Measurements from ENCODE around the gene TRIM2. TPM values are rescaled to one million over a fixed set of nuclear protein-coding genes. Genes with fewer than 3 reads are reported as not detected.

The TRIM2 gene
- total RNA-seq, 1 donor from 2014 or later: 50.1 TPM

DNA sequence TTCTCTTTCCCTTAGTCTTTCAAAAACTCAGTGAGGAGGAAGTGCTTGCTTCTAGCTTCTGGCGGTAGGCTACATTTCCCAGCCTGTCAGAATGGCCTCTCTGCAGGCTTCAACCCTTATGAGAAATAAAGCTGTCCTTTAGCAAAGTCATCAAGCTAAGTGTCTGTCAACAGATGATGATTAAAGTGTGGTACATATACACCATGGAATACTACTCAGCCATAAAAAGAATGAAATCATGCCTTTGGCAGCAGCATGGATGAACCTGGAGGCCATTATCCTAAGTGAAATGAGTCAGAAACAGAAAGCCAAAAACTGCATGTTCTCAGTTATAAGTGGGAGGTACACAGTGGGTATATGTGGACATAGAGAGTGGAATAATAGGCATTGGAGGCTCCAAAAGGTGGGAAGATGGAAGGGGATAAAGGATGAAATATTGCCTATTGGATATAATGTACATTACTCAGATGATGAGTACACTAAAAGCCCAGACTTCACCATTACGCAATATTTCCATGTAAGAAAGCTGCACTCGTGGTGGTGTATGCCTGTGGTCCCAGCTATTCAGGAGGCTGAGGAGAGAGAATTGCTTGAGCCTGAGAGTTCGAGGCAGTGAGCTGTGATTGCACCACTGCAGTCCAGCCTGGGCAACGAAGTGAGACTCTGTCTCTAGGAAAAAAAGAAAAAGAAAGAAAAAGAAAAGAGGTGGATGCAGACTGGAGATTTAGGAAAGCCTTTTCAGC is 7.9 kb downstream of the TRIM2 start:
- H3K4me1 Mint-ChIP-seq: peaks cover 7% of the 10 kb centered on the region
- DNase-seq (ENCODE audit: low spot score in 2 of 2, unreplicated experiment in 2 of 2): no peak
- no peak overlapping the region for H3K27ac Mint-ChIP-seq
- H3K36me3 Mint-ChIP-seq: peaks cover 6% of the 10 kb centered on the region
- TF ChIP-seq, protein P1, sequence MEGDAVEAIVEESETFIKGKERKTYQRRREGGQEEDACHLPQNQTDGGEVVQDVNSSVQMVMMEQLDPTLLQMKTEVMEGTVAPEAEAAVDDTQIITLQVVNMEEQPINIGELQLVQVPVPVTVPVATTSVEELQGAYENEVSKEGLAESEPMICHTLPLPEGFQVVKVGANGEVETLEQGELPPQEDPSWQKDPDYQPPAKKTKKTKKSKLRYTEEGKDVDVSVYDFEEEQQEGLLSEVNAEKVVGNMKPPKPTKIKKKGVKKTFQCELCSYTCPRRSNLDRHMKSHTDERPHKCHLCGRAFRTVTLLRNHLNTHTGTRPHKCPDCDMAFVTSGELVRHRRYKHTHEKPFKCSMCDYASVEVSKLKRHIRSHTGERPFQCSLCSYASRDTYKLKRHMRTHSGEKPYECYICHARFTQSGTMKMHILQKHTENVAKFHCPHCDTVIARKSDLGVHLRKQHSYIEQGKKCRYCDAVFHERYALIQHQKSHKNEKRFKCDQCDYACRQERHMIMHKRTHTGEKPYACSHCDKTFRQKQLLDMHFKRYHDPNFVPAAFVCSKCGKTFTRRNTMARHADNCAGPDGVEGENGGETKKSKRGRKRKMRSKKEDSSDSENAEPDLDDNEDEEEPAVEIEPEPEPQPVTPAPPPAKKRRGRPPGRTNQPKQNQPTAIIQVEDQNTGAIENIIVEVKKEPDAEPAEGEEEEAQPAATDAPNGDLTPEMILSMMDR (IDR thresholded peaks at IDR 0.05; ENCODE audit: unreplicated experiment): no peak
- H3K27me3 Mint-ChIP-seq (ENCODE audit: low read depth): no peaks in the 10 kb centered on the region
- H3K4me3 Mint-ChIP-seq: no peak overlapping the region
- H3K9me3 Mint-ChIP-seq: peaks cover 5% of the 10 kb centered on the region

DNA sequence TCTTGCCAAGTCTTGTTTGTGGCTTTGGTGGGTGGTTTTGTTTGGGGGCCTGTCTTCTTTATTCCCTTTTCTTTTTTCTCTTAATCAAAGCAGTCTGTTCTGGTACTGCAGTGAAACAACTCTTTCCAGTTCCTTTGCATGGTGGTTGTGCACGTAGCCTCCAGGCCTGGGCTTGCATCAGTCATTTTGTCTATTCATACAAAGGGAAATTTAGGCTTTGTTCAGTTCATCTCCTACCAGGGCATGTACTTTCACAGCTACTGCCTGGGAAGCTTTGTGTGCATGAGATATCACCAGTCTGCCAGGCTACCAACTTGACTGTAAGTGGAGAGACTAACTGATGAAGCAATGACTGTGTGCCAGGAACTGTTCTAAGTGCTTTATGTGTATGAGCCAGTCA is 8.5 kb downstream of the TRIM2 start:
- H3K27me3 Mint-ChIP-seq (ENCODE audit: low read depth): no peaks in the 10 kb centered on the region
- TF ChIP-seq, protein P1 (IDR thresholded peaks at IDR 0.05; ENCODE audit: unreplicated experiment): no peak
- peak overlapping the region; percentile 3 for H3K27ac Mint-ChIP-seq
- peaks cover 5% of the 10 kb centered on the region for H3K9me3 Mint-ChIP-seq
- no peak overlapping the region for H3K4me3 Mint-ChIP-seq
- no peak for DNase-seq (ENCODE audit: low spot score in 2 of 2, unreplicated experiment in 2 of 2)
- H3K36me3 Mint-ChIP-seq: peaks cover 6% of the 10 kb centered on the region
- peaks cover 5% of the 10 kb centered on the region for H3K4me1 Mint-ChIP-seq

DNA sequence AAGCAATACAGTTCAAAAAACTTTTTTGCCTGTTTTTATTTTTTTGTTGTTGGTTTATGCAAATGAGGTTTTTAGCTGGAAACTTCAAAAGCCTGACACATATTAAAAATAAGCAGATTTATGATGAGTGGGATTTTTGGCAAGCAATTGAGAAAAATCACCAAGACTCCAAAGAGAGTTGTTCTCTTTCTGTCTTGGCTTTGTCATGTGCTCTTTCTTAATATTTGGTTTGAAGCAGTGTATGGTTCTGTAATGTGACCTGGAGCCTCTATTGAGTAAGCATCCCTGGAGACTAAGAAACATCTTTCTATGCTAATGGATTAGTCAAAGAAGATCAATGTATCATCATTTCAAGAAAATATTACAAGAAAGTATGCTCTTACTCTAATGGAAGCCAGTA is 11.7 kb downstream of the TRIM2 start:
- Mint-ChIP-seq H3K27me3 (ENCODE audit: low read depth) (no peaks in the 10 kb centered on the region), H3K4me1 (peaks cover 2% of the 10 kb centered on the region), H3K36me3 (peaks cover 4% of the 10 kb centered on the region), H3K27ac (no peak overlapping the region), H3K9me3 (peaks cover 5% of the 10 kb centered on the region), H3K4me3 (no peak overlapping the region)
- DNase-seq (ENCODE audit: low spot score in 2 of 2, unreplicated experiment in 2 of 2): no peak
- TF ChIP-seq, protein P1 (IDR thresholded peaks at IDR 0.05; ENCODE audit: unreplicated experiment): no peak

DNA sequence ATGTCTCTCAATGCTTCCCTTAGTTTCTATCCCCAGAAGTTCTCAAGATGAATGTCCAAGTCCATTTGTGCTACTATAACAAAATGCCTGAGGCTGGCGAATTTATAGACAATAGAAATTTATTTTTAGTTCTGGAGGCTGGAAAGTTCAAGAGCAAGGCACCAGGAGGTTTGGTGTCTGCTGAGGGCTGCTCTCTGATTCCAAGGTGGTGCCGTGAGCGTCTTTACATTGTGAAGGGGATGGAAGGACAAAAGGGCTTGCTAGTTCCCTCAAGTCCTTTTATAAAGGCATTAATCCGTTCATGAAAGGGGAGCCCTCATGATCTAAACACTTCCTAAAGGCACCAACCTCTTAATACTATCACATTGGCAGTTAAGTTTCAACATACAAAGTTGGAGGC is 12.3 kb downstream of the TRIM2 start:
- Mint-ChIP-seq H3K4me1 (peaks cover 9% of the 10 kb centered on the region), H3K4me3 (no peak overlapping the region), H3K27me3 (ENCODE audit: low read depth) (no peaks in the 10 kb centered on the region), H3K27ac (no peak overlapping the region), H3K36me3 (peaks cover 4% of the 10 kb centered on the region), H3K9me3 (peaks cover 5% of the 10 kb centered on the region)
- DNase-seq (ENCODE audit: low spot score in 2 of 2, unreplicated experiment in 2 of 2): no peak
- TF ChIP-seq, protein P1 (IDR thresholded peaks at IDR 0.05; ENCODE audit: unreplicated experiment): no peak

DNA sequence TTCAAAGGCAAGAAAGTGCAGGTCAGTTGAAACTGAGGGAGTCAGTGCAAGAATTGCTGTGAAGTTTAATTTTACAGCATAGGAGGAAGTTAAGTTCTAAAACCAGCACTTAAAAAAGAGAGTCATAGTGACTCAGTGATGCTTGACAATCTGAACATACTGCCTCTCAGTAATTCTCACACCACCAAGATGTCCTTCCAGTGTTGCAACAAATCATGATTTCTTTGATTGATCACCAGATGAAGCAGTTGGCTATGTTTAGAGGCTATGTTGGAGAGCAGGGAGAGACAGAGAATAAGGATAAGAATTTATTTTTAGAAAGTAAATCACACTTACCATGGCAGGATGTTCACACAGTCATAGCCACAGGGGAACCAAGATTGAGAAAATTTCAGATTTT is 13.2 kb downstream of the TRIM2 start:
- Mint-ChIP-seq H3K27me3 (ENCODE audit: low read depth) (no peaks in the 10 kb centered on the region), H3K36me3 (no peaks in the 10 kb centered on the region), H3K4me1 (peaks cover 15% of the 10 kb centered on the region), H3K27ac (no peak overlapping the region), H3K4me3 (no peak overlapping the region), H3K9me3 (no peaks in the 10 kb centered on the region)
- DNase-seq (ENCODE audit: low spot score in 2 of 2, unreplicated experiment in 2 of 2): no peak
- TF ChIP-seq, protein P1 (IDR thresholded peaks at IDR 0.05; ENCODE audit: unreplicated experiment): no peak

Data from mesothelial cell of epicardium (in vitro differentiated cells).